SU-DHL-6 (cell line): Measurements from ENCODE around the gene SNX2.
A peak's percentile ranks its signal among the peaks of the same experiment; 100 is the strongest.

Source experiments
- H2AFZ ChIP-seq: fragments of 200-600 bp; sonication (generic); 2 replicates; pipeline ENCODE4 v1.6.1; 2014; ENCODE audit warnings: low read depth, mild to moderate bottlenecking, moderate library complexity, mixed read lengths, antibody characterized with exemption, low read length; ENCODE audit not compliant: severe bottlenecking
- H3F3A ChIP-seq: fragments of 200-600 bp; shearing (Covaris generic); 2 replicates; pipeline ENCODE4 v1.6.0; 2016; ENCODE audit warnings: antibody characterized with exemption, mild to moderate bottlenecking; ENCODE audit not compliant: insufficient read depth
- H3K27ac ChIP-seq: fragments of 200-600 bp; sonication (generic); 2 replicates; pipeline ENCODE4 v1.5.1; 2016; ENCODE audit warnings: low read depth, mild to moderate bottlenecking, low read length, moderate library complexity, mixed read lengths
- H3K27me3 ChIP-seq: fragments of 200-600 bp; sonication (generic), shearing (Covaris generic); 2 replicates; pipeline ENCODE4 v1.6.0; 2014; ENCODE audit warnings: mild to moderate bottlenecking, low read length
- H3K36me3 ChIP-seq: fragments of 200-600 bp; sonication (generic); 2 replicates; pipeline ENCODE4 v1.6.1; 2014; ENCODE audit warnings: mild to moderate bottlenecking, low read length, mixed read lengths
- H3K4me2 ChIP-seq: fragments of 300-600, 200-600 bp; shearing (Covaris generic), sonication (generic); 2 replicates; pipeline ENCODE4 v1.6.0; 2014; ENCODE audit warnings: low read length, low read depth, mild to moderate bottlenecking; ENCODE audit not compliant: poor library complexity, severe bottlenecking
- H3K4me3 ChIP-seq: fragments of 200-600 bp; sonication (generic); 2 replicates; pipeline ENCODE4 v1.5.1; 2014; ENCODE audit warnings: antibody characterized with exemption, low read length, mild to moderate bottlenecking, mixed read lengths; ENCODE audit not compliant: insufficient read depth, poor library complexity, severe bottlenecking
- H3K79me2 ChIP-seq: fragments of 200-600 bp; sonication (generic); 2 replicates; pipeline ENCODE4 v1.6.1; 2014; ENCODE audit warnings: mild to moderate bottlenecking, low read length, moderate library complexity; ENCODE audit not compliant: insufficient read depth
- H3K9ac ChIP-seq: fragments of 200-600 bp; sonication (generic); 2 replicates; pipeline ENCODE4 v1.7.0; 2014; ENCODE audit warnings: mild to moderate bottlenecking, low read length
- H3K9me2 ChIP-seq: fragments of 200-600 bp; sonication (generic); replicated peaks from 2 replicates; pipeline ENCODE4 v1.6.1; 2014; ENCODE audit warnings: low read length; ENCODE audit not compliant: insufficient read depth
- H3K9me3 ChIP-seq: fragments of 200-600 bp; sonication (generic); 2 replicates; pipeline ENCODE4 v1.6.1; 2014; ENCODE audit warnings: low read length, mixed read lengths; ENCODE audit not compliant: insufficient read depth
- H4K20me1 ChIP-seq: fragments of 200-600 bp; sonication (generic); 2 replicates; pipeline ENCODE4 v1.6.1; 2014; ENCODE audit warnings: low read depth, mild to moderate bottlenecking, antibody characterized with exemption, low read length, moderate library complexity, mixed read lengths
- CTCF ChIP-seq: fragments of 200-600 bp; sonication (generic); IDR thresholded peaks from one replicate; pipeline ENCODE4 v1.5.1; 2017; ENCODE audit warnings: antibody characterized with exemption, mild to moderate bottlenecking, low read length, moderate library complexity; ENCODE audit not compliant: insufficient read depth, poor library complexity, severe bottlenecking
- EZH2phosphoT487 ChIP-seq: fragments of 200-600 bp; sonication (generic), shearing (Covaris generic); conservative IDR thresholded peaks from 2 replicates; pipeline ENCODE4 v1.6.1; 2018; ENCODE audit warnings: mild to moderate bottlenecking, antibody characterized with exemption, low read length, moderate library complexity, mixed read lengths

The SNX2 gene

GRCh38 chr5:122774861-122775549 lies at the start of gene SNX2:
Gene SNX2, plus strand, starts transcription at chr5:122775080. Its CDS starts 24 bp downstream, at chr5:122775104.
- Histone ChIP-seq H3K4me3 (peak within 1 kb of the TSS; percentile 97), H4K20me1 (peaks cover 9% of the 10 kb centered on the region), H3F3A (peaks cover 12% of the 10 kb centered on the region), H3K9ac (peak within 1 kb of the TSS; percentile 84), H2AFZ (peak within 1 kb of the TSS; percentile 99), H3K9me3 (no peaks in the 10 kb centered on the region), H3K9me2 (no peaks in the 10 kb centered on the region), H3K27ac (peak within 1 kb of the TSS; percentile 45; the same call in 1 of the 2 replicates), H3K36me3 (no peaks in the 10 kb centered on the region), H3K27me3 (no peaks in the 10 kb centered on the region), H3K4me2 (peak within 1 kb of the TSS; percentile 75), H3K79me2 (peaks cover 49% of the 10 kb centered on the region)
- TF ChIP-seq CTCF, result no peak
- no peak for TF ChIP-seq EZH2phosphoT487

- no peaks in the 10 kb centered on the region for H3K79me2 ChIP-seq
- H3K4me3 ChIP-seq, result no peak overlapping the region
- no peaks in the 10 kb centered on the region for H4K20me1 ChIP-seq
- no peak overlapping the region for H3K4me2 ChIP-seq
- H3K9me2 ChIP-seq, result no peaks in the 10 kb centered on the region
- no peak overlapping the region for H3K27ac ChIP-seq
- TF ChIP-seq EZH2phosphoT487, result no peak
- TF ChIP-seq CTCF, result no peak
- H3F3A ChIP-seq, result no peaks in the 10 kb centered on the region
- no peaks in the 10 kb centered on the region for H3K36me3 ChIP-seq
- H2AFZ ChIP-seq, result no peak overlapping the region
- no peaks in the 10 kb centered on the region for H3K9me3 ChIP-seq
- H3K27me3 ChIP-seq, result no peaks in the 10 kb centered on the region
- no peak overlapping the region for H3K9ac ChIP-seq
These were observed 47.8 kb upstream of the SNX2 start for GRCh38 chr5:122727112-122727541.

GRCh38 chr5:122730037-122730436 lies 44.8 kb upstream of the SNX2 start:
- no peaks in the 10 kb centered on the region for H3K36me3 ChIP-seq
- H2AFZ ChIP-seq, result no peak overlapping the region
- H3K9me3 ChIP-seq, result no peaks in the 10 kb centered on the region
- H3K4me2 ChIP-seq, result no peak overlapping the region
- no peaks in the 10 kb centered on the region for H3K9me2 ChIP-seq
- no peak overlapping the region for H3K4me3 ChIP-seq
- H3K27ac ChIP-seq, result no peak overlapping the region
- H4K20me1 ChIP-seq, result no peaks in the 10 kb centered on the region
- H3K79me2 ChIP-seq, result no peaks in the 10 kb centered on the region
- H3K9ac ChIP-seq, result no peak overlapping the region
- TF ChIP-seq EZH2phosphoT487, result no peak
- no peak for TF ChIP-seq CTCF
- H3F3A ChIP-seq, result no peaks in the 10 kb centered on the region
- no peaks in the 10 kb centered on the region for H3K27me3 ChIP-seq
